PC-9 (cell line): ENCODE data around the gene MBD5. TPM values are rescaled to one million over a fixed set of nuclear protein-coding genes. Genes with fewer than 3 reads are reported as not detected.

ENCODE experiments used
- BruUV-seq: library from RNA; stranded (reverse); fragments of 400-500 nt; replicated peaks from 2 replicates; lab custom pipeline; 2021; lab: Mats Ljungman, UMichigan
- CTCF ChIA-PET: fragments of 300-600 bp; sonication (Branson Sonifier 250); formaldehyde crosslinking; loops from one replicate; lab custom pipeline; 2022; ENCODE audit warnings: antibody characterized with exemption; lab: Charles Lee
- POLR2A ChIA-PET: fragments of 300-600 bp; sonication (Branson Sonifier 250); formaldehyde crosslinking; loops from one replicate; lab custom pipeline; 2022; ENCODE audit warnings: antibody characterized with exemption; ENCODE audit not compliant: unreplicated experiment; lab: Charles Lee
- DNase-seq, 2 experiments: peaks; one replicate each; pipeline versions ENCODE4 v3.0.0 to v3.0.0-alpha.2; 2015 to 2022; ENCODE audit warnings: mixed read lengths in 1 of 2
- H2AFZ ChIP-seq: fragments of 200-600 bp; sonication (generic); 2 replicates; pipeline ENCODE4 v1.8.1; 2017; ENCODE audit warnings: antibody characterized with exemption
- H3F3A ChIP-seq: fragments of 200-600 bp; sonication (generic); 2 replicates; pipeline ENCODE4 v1.8.1; 2017; ENCODE audit warnings: antibody characterized with exemption, mild to moderate bottlenecking, low read depth; ENCODE audit not compliant: insufficient read depth
- H3K27ac ChIP-seq: fragments of 200-600 bp; sonication (generic); 2 replicates; pipeline ENCODE4 v1.6.1; 2016; ENCODE audit warnings: mixed run types
- H3K27me3 ChIP-seq: fragments of 200-600 bp; sonication (generic); 2 replicates; pipeline ENCODE4 v1.6.1; 2016; ENCODE audit warnings: low read depth, mixed run types; ENCODE audit not compliant: insufficient read depth
- H3K36me3 ChIP-seq: fragments of 200-600 bp; sonication (generic); 2 replicates; pipeline ENCODE4 v1.6.1; 2016; ENCODE audit warnings: low read depth, mixed run types
- H3K4me1 ChIP-seq: fragments of 200-600 bp; sonication (generic); replicated peaks from 2 replicates; pipeline ENCODE4 v1.6.1; 2016; ENCODE audit warnings: mixed run types; ENCODE audit not compliant: insufficient read depth
- H3K4me2 ChIP-seq: fragments of 200-600 bp; sonication (generic); 2 replicates; pipeline ENCODE4 v1.6.1; 2017; ENCODE audit warnings: mixed run types
- H3K4me3 ChIP-seq: fragments of 200-600 bp; sonication (generic); 2 replicates; pipeline ENCODE4 v1.6.1; 2016; ENCODE audit warnings: mixed run types
- H3K79me2 ChIP-seq: fragments of 200-600 bp; sonication (generic); 2 replicates; pipeline ENCODE4 v1.6.1; 2017; ENCODE audit warnings: low read depth, mixed run types
- H3K9me2 ChIP-seq: fragments of 200-600 bp; sonication (generic); 2 replicates; pipeline ENCODE4 v1.8.1; 2017; ENCODE audit warnings: mild to moderate bottlenecking; ENCODE audit not compliant: insufficient read depth
- H3K9me3 ChIP-seq: fragments of 200-600 bp; sonication (generic); 2 replicates; pipeline ENCODE4 v1.8.1; 2016; ENCODE audit warnings: low read depth; ENCODE audit not compliant: insufficient read depth
- H4K20me1 ChIP-seq: fragments of 200-600 bp; sonication (generic); 2 replicates; pipeline ENCODE4 v1.8.1; 2017; ENCODE audit not compliant: insufficient read depth
- EZH2 ChIP-seq: fragments of 200-600 bp; sonication (generic); IDR thresholded peaks from 2 replicates; pipeline ENCODE4 v1.8.0; 2017; ENCODE audit warnings: antibody characterized with exemption, low read depth
- intact Hi-C: fragments of 100-400 bp; cut with micrococcal nuclease; formaldehyde crosslinking; loops from one replicate; pipeline ENCODE4 v1.10.0; 2022; ENCODE audit not compliant: unreplicated experiment
- total RNA-seq: library from RNA; stranded (reverse); gene quantifications from 2 replicates; pipeline ENCODE4 v1.2.3, GENCODE V29; 2021
- TF ChIP-seq, protein P1 (sequence below): fragments of 200-600 bp; sonication (generic); conservative IDR thresholded peaks from 2 replicates; pipeline ENCODE4 v1.6.1; 2017; ENCODE audit warnings: mixed run types, antibody characterized with exemption, mild to moderate bottlenecking, moderate library complexity

The MBD5 gene
- total RNA-seq, 1 experiment from 2014 or later = 46.5 TPM

DNA sequence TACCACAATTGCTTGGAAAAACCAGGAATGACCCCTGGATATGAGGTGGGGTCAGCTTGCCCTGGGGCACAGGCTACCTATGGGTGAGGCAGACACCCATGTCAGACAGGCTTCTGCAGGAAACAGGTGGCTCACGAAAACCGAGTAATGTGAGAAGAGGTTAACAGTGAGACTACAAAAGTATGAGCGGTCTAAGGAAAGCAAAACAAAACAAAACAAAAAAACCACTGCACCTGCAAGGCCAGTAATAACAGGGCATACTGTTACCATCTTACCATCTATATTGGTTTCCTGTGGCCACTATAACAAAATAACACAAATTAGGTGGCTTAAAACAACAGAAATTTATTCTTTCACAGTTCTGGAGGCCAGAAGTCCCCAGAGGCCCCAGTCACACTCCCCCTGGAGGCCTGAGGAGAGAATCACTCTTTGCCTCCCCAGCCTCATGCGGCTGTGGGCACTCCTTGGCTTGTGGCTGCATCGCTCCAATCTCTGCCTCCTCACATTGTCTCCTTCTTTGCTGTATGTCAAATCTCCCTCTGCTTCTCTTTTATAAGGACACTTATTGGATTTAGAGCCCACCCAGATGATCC, 537.0 kb downstream of the MBD5 start:
- no peak for DNase-seq
- no peaks in the 10 kb centered on the region for H3K36me3 ChIP-seq
- TF ChIP-seq, protein P1, sequence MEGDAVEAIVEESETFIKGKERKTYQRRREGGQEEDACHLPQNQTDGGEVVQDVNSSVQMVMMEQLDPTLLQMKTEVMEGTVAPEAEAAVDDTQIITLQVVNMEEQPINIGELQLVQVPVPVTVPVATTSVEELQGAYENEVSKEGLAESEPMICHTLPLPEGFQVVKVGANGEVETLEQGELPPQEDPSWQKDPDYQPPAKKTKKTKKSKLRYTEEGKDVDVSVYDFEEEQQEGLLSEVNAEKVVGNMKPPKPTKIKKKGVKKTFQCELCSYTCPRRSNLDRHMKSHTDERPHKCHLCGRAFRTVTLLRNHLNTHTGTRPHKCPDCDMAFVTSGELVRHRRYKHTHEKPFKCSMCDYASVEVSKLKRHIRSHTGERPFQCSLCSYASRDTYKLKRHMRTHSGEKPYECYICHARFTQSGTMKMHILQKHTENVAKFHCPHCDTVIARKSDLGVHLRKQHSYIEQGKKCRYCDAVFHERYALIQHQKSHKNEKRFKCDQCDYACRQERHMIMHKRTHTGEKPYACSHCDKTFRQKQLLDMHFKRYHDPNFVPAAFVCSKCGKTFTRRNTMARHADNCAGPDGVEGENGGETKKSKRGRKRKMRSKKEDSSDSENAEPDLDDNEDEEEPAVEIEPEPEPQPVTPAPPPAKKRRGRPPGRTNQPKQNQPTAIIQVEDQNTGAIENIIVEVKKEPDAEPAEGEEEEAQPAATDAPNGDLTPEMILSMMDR = no peak
- TF ChIP-seq EZH2 = no peak
- no peaks in the 10 kb centered on the region for H3K27me3 ChIP-seq
- H3K4me2 ChIP-seq = no peak overlapping the region
- H3K4me3 ChIP-seq = no peak overlapping the region
- H3K27ac ChIP-seq = no peak overlapping the region
- POLR2A ChIA-PET = no interaction called here
- no peak overlapping the region for H2AFZ ChIP-seq
- CTCF ChIA-PET = no interaction called here
- peaks cover 8% of the 10 kb centered on the region; the same call in 1 of the 2 replicates for H3F3A ChIP-seq
- no peaks in the 10 kb centered on the region for H3K9me2 ChIP-seq
- H3K79me2 ChIP-seq = no peaks in the 10 kb centered on the region
- intact Hi-C loops = no loop called here
- no peaks in the 10 kb centered on the region for H3K9me3 ChIP-seq
- peaks cover 22% of the 10 kb centered on the region for H3K4me1 ChIP-seq
- H4K20me1 ChIP-seq = no peaks in the 10 kb centered on the region
- BruUV-seq = no TSS peak

DNA sequence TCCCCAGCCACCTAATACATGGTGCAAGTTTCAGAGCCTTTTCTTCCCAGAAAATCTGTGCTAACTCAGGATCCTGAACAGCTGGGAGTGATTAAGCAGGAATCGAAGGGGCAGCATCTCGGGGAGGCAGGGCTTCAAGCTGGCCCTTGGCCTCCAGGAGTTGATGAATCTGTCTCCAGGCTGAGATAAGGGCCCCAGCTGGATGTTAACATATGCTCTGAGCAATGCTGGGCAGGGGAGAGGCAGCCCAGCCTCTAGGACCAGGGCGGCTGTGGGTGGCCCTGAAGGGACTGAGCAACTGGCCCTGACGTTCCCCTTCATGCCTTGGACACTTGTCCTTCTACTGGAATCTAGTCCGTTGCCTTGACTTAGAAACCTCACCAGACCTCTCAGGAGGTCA, 539.6 kb downstream of the MBD5 start:
- Histone ChIP-seq H3K4me3 (no peak overlapping the region), H3F3A (no peaks in the 10 kb centered on the region), H3K36me3 (no peaks in the 10 kb centered on the region), H3K27ac (no peak overlapping the region), H2AFZ (no peak overlapping the region), H3K9me3 (no peaks in the 10 kb centered on the region), H3K79me2 (no peaks in the 10 kb centered on the region), H3K4me1 (no peaks in the 10 kb centered on the region), H3K27me3 (no peaks in the 10 kb centered on the region), H4K20me1 (no peaks in the 10 kb centered on the region), H3K9me2 (no peaks in the 10 kb centered on the region), H3K4me2 (no peak overlapping the region)
- no TSS peak for BruUV-seq
- ChIA-PET CTCF (no interaction called here), POLR2A (no interaction called here)
- no peak for DNase-seq
- intact Hi-C loops = no loop called here
- no peak for TF ChIP-seq EZH2
- TF ChIP-seq, protein P1 = no peak

DNA sequence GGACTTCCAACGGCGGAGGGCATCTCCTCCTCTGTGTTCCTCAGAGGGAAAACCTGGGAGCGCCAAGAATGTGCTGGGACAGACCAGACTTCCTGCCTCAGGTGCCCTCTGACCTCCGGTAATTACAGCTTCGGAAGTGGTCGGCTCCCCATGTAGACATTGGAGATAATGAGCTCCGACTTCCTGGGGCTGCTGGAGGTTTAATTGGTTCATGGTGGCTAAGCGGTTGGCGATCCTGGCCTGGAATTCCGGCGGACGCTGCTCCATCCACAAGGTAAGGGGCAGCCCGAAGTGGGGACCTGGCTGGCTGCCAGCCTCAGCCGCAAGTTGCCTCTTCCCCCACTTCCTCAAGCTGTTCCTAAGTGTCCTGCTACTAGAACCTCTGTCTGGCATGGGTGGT, 540.5 kb downstream of the MBD5 start:
- no TSS peak for BruUV-seq
- H4K20me1 ChIP-seq = no peaks in the 10 kb centered on the region
- POLR2A ChIA-PET = no interaction called here
- H3K4me3 ChIP-seq = no peak overlapping the region
- H3K4me2 ChIP-seq = no peak overlapping the region
- no peaks in the 10 kb centered on the region for H3K79me2 ChIP-seq
- CTCF ChIA-PET = no interaction called here
- TF ChIP-seq EZH2 = no peak
- TF ChIP-seq, protein P1 = no peak
- intact Hi-C loops = no loop called here
- H3K9me2 ChIP-seq = no peaks in the 10 kb centered on the region
- no peaks in the 10 kb centered on the region for H3K36me3 ChIP-seq
- no peak overlapping the region for H3K27ac ChIP-seq
- DNase-seq = no peak
- no peaks in the 10 kb centered on the region for H3K4me1 ChIP-seq
- no peak overlapping the region for H2AFZ ChIP-seq
- H3K9me3 ChIP-seq = no peaks in the 10 kb centered on the region
- H3K27me3 ChIP-seq = no peaks in the 10 kb centered on the region
- no peaks in the 10 kb centered on the region for H3F3A ChIP-seq
